ENCODE results near the gene PDRG1. TPM values are rescaled to one million over a fixed set of nuclear protein-coding genes. Genes with fewer than 3 reads are reported as not detected.
"Not testable (repeated sequence)": the region's sequence is repeated elsewhere in the genome, so short reads cannot be mapped to it uniquely, and the experiment has no call there.

Gene PDRG1
- polyA plus RNA-seq, 1 donor from 2014 or later = 50.6 TPM

- TF ChIP-seq REST (IDR thresholded peaks at IDR 0.05; ENCODE audit: borderline replicate concordance) (no peak), TAF1 (IDR thresholded peaks at IDR 0.05; ENCODE audit: low read depth) (no peak), POLR2AphosphoS5 (IDR thresholded peaks at IDR 0.05) (no peak), CTCF (IDR thresholded peaks at IDR 0.05; ENCODE audit: poor library complexity, severe bottlenecking) (no peak), EP300 (conservative IDR thresholded peaks at IDR 0.05; ENCODE audit: poor library complexity, severe bottlenecking) (no peak), EZH2 (IDR thresholded peaks at IDR 0.05; ENCODE audit: borderline replicate concordance, insufficient read depth, low read length, poor library complexity, severe bottlenecking) (no peak), SMC3 (conservative IDR thresholded peaks at IDR 0.05; ENCODE audit: poor library complexity) (no peak), RAD21 (conservative IDR thresholded peaks at IDR 0.05) (no peak), MXI1 (conservative IDR thresholded peaks at IDR 0.05; ENCODE audit: poor library complexity, severe bottlenecking) (no peak)
- Histone ChIP-seq H3F3A (ENCODE audit: insufficient read depth, low read length, poor library complexity, severe bottlenecking) (no peaks in the 10 kb centered on the region), H3K4me3 (ENCODE audit: low read length) (no peak overlapping the region), H3K27me3 (ENCODE audit: insufficient read depth, low read depth, low read length) (no peaks in the 10 kb centered on the region), H3K79me2 (replicated peaks; ENCODE audit: insufficient read depth, low read length) (no peaks in the 10 kb centered on the region), H4K20me1 (ENCODE audit: insufficient read depth) (no peaks in the 10 kb centered on the region), H2AFZ (ENCODE audit: low read depth, low read length) (no peak overlapping the region), H3K4me2 (ENCODE audit: low read length) (no peak overlapping the region), H3K36me3 (ENCODE audit: insufficient read depth, low read length) (no peaks in the 10 kb centered on the region), H3K9me2 (ENCODE audit: insufficient read depth, low read length) (no peaks in the 10 kb centered on the region), H3K9me3 (ENCODE audit: low read length) (no peaks in the 10 kb centered on the region), H3K9ac (ENCODE audit: low read length) (no peak overlapping the region), H3K27ac (ENCODE audit: low read length) (no peak overlapping the region)
Measured at GRCh38 chr20:31922181-31922580, 29.7 kb downstream of the PDRG1 start.

GRCh38 chr20:31921480-31921879 lies 30.4 kb downstream of the PDRG1 start:
- H3K79me2 ChIP-seq (replicated peaks; ENCODE audit: insufficient read depth, low read length); H3F3A ChIP-seq (ENCODE audit: insufficient read depth, low read length, poor library complexity, severe bottlenecking); H3K4me3 ChIP-seq (ENCODE audit: low read length); H3K9ac ChIP-seq (ENCODE audit: low read length); H3K27ac ChIP-seq (ENCODE audit: low read length); H3K36me3 ChIP-seq (ENCODE audit: insufficient read depth, low read length); H2AFZ ChIP-seq (ENCODE audit: low read depth, low read length); H3K9me3 ChIP-seq (ENCODE audit: low read length); H3K9me2 ChIP-seq (ENCODE audit: insufficient read depth, low read length); H3K27me3 ChIP-seq (ENCODE audit: insufficient read depth, low read depth, low read length); H4K20me1 ChIP-seq (ENCODE audit: insufficient read depth); H3K4me2 ChIP-seq (ENCODE audit: low read length): not testable (repeated sequence)

- TF ChIP-seq TAF1 (IDR thresholded peaks at IDR 0.05; ENCODE audit: low read depth) = no peak
- TF ChIP-seq RAD21 (conservative IDR thresholded peaks at IDR 0.05) = no peak
- no peak for TF ChIP-seq MXI1 (conservative IDR thresholded peaks at IDR 0.05; ENCODE audit: poor library complexity, severe bottlenecking)
- no peak for TF ChIP-seq EP300 (conservative IDR thresholded peaks at IDR 0.05; ENCODE audit: poor library complexity, severe bottlenecking)
- TF ChIP-seq EZH2 (IDR thresholded peaks at IDR 0.05; ENCODE audit: borderline replicate concordance, insufficient read depth, low read length, poor library complexity, severe bottlenecking) = no peak
- TF ChIP-seq CTCF (IDR thresholded peaks at IDR 0.05; ENCODE audit: poor library complexity, severe bottlenecking) = no peak
- TF ChIP-seq POLR2AphosphoS5 (IDR thresholded peaks at IDR 0.05) = no peak
- TF ChIP-seq REST (IDR thresholded peaks at IDR 0.05; ENCODE audit: borderline replicate concordance) = no peak
- no peak for TF ChIP-seq SMC3 (conservative IDR thresholded peaks at IDR 0.05; ENCODE audit: poor library complexity)
- no peaks in the 10 kb centered on the region for H3K36me3 ChIP-seq (ENCODE audit: insufficient read depth, low read length)
- no peak overlapping the region for H3K9ac ChIP-seq (ENCODE audit: low read length)
- no peak overlapping the region for H3K4me2 ChIP-seq (ENCODE audit: low read length)
- no peaks in the 10 kb centered on the region for H3K79me2 ChIP-seq (replicated peaks; ENCODE audit: insufficient read depth, low read length)
- H2AFZ ChIP-seq (ENCODE audit: low read depth, low read length) = no peak overlapping the region
- H3K27ac ChIP-seq (ENCODE audit: low read length) = no peak overlapping the region
- H3F3A ChIP-seq (ENCODE audit: insufficient read depth, low read length, poor library complexity, severe bottlenecking) = no peaks in the 10 kb centered on the region
- H3K4me3 ChIP-seq (ENCODE audit: low read length) = no peak overlapping the region
- no peaks in the 10 kb centered on the region for H4K20me1 ChIP-seq (ENCODE audit: insufficient read depth)
- no peaks in the 10 kb centered on the region for H3K27me3 ChIP-seq (ENCODE audit: insufficient read depth, low read depth, low read length)
- no peaks in the 10 kb centered on the region for H3K9me2 ChIP-seq (ENCODE audit: insufficient read depth, low read length)
- no peaks in the 10 kb centered on the region for H3K9me3 ChIP-seq (ENCODE audit: low read length)
Measured at GRCh38 chr20:31920275-31920855, 31.5 kb downstream of the PDRG1 start.
